ENCODE measurements around the gene SLC27A2.

GRCh38 chr15:50140098-50140497 is 41.9 kb upstream of the SLC27A2 start:
- TF ChIP-seq CTCF (conservative IDR thresholded peaks at IDR 0.05 in 1 of 2, IDR thresholded peaks at IDR 0.05 in 1 of 2; ENCODE audit: low read depth in 1 of 2, low read length in 2 of 2) (no peak), EZH2 (IDR thresholded peaks at IDR 0.05; ENCODE audit: low read length, missing control alignments) (no peak)
